GM12891 (cell line): ENCODE results near the gene RXYLT1.

Experiments
- PAX5 ChIP-seq: IDR thresholded peaks from 2 replicates; pipeline ENCODE4 v1.6.1; 2011; ENCODE audit warnings: low read length, moderate library complexity, mild to moderate bottlenecking; ENCODE audit not compliant: insufficient read depth, severe bottlenecking
- POLR2A ChIP-seq: IDR thresholded peaks from 2 replicates; pipeline ENCODE4 v1.6.1; 2011; ENCODE audit warnings: low read depth, low read length, control low read depth
- POLR2AphosphoS5 ChIP-seq: IDR thresholded peaks from 2 replicates; pipeline ENCODE4 v1.6.1; 2011; ENCODE audit warnings: low read depth, low read length, control low read depth
- SPI1 ChIP-seq: IDR thresholded peaks from 2 replicates; pipeline ENCODE4 v1.6.1; 2011; ENCODE audit warnings: low read depth, low read length, control low read depth
- TAF1 ChIP-seq: IDR thresholded peaks from 2 replicates; pipeline ENCODE4 v1.6.1; 2011; ENCODE audit warnings: low read depth, low read length, control low read depth

GRCh38 chr12:63752283-63752682, 27.4 kb upstream of the RXYLT1 start:
- no peak for TF ChIP-seq TAF1
- TF ChIP-seq POLR2A = no peak
- TF ChIP-seq POLR2AphosphoS5 = no peak
- no peak for TF ChIP-seq PAX5
- no peak for TF ChIP-seq SPI1
